Keratinocyte (primary cell): Measurements from ENCODE around the gene PSG7.
"Not testable (repeated sequence)": the region's sequence is repeated elsewhere in the genome, so short reads cannot be mapped to it uniquely, and the experiment has no call there.

Experiments used
- CTCF ChIP-seq, 3 experiments: IDR thresholded peaks in 1 of 3; conservative IDR thresholded peaks in 1 of 3; optimal IDR thresholded peaks in 1 of 3; 2 replicates in 2 of 3; 3 replicates in 1 of 3; pipeline versions ENCODE3 to v1.5.1; 2011; ENCODE audit warnings: low read length in 3 of 3, mild to moderate bottlenecking in 3 of 3, moderate library complexity in 2 of 3, control low read depth in 1 of 3, inconsistent platforms in 1 of 3; ENCODE audit not compliant: insufficient read depth in 2 of 3; ENCODE audit errors: extremely low read depth in 1 of 3
- EZH2 ChIP-seq: IDR thresholded peaks from one replicate; pipeline ENCODE4 v1.6.1; 2012; ENCODE audit warnings: inconsistent platforms, mild to moderate bottlenecking, low read length, moderate library complexity

- not testable (repeated sequence) for TF ChIP-seq CTCF (optimal IDR thresholded peaks at IDR 0.05 in 1 of 3, IDR thresholded peaks at IDR 0.05 in 1 of 3, conservative IDR thresholded peaks at IDR 0.05 in 1 of 3; ENCODE audit: extremely low read depth in 1 of 3, insufficient read depth in 2 of 3, low read length in 3 of 3); EZH2
These were observed 60.4 kb downstream of the PSG7 start for GRCh38 chr19:42876596-42876995.
